Activated B cell treated with CpG ODN at 0.5 μM for 24 hours (primary cell): Measurements from ENCODE around the gene RND1. TPM values are rescaled to one million over a fixed set of nuclear protein-coding genes. Genes with fewer than 3 reads are reported as not detected.

ENCODE experiments used
- ATAC-seq: fragments of 200-7000 bp; cut with Tn5 transposase; one replicate; pipeline ENCODE4 v1.10.0; 2021; ENCODE audit warnings: low read depth, mild to moderate bottlenecking, moderate library complexity
- CTCF ChIA-PET: fragments of 350-600 bp; sonication (Branson Sonifier 250); formaldehyde crosslinking; loops from one replicate; lab custom pipeline; 2021; ENCODE audit warnings: antibody characterized with exemption; lab: Charles Lee
- POLR2A ChIA-PET: fragments of 350-600 bp; sonication (Branson Sonifier 250); formaldehyde crosslinking; loops from one replicate; lab custom pipeline; 2021; ENCODE audit warnings: antibody characterized with exemption; lab: Charles Lee
- DNase-seq: peaks from one replicate; pipeline ENCODE4 v3.0.0; 2022
- H3K27ac Mint-ChIP-seq: one replicate; pipeline ENCODE4 v1.8.0; 2020; ENCODE audit warnings: mixed read lengths
- H3K27me3 Mint-ChIP-seq: one replicate; pipeline ENCODE4 v1.8.0; 2021; ENCODE audit warnings: mixed read lengths
- H3K36me3 Mint-ChIP-seq: one replicate; pipeline ENCODE4 v1.8.0; 2021; ENCODE audit warnings: low read depth, mixed read lengths
- H3K4me1 Mint-ChIP-seq: one replicate; pipeline ENCODE4 v1.8.0; 2021; ENCODE audit warnings: mixed read lengths
- H3K4me3 Mint-ChIP-seq: one replicate; pipeline ENCODE4 v1.8.0; 2020; ENCODE audit warnings: mild to moderate bottlenecking, mixed read lengths
- H3K9me3 Mint-ChIP-seq: one replicate; pipeline ENCODE4 v1.8.0; 2020; ENCODE audit warnings: mixed read lengths
- intact Hi-C: fragments of 100-400 bp; cut with micrococcal nuclease; formaldehyde crosslinking; loops from one replicate; pipeline ENCODE4 v1.15.1; 2024
- total RNA-seq: library from RNA; stranded (reverse); gene quantifications from 2 replicates; pipeline ENCODE4 v1.2.3, GENCODE V29; 2022
- TF ChIP-seq, protein P1 (sequence below): fragments of 200-600 bp; IDR thresholded peaks from one replicate; pipeline ENCODE4 v1.8.0; 2022; ENCODE audit warnings: antibody characterized with exemption, mild to moderate bottlenecking

The RND1 gene
- total RNA-seq, 1 donor from 2014 or later = 5.9 TPM

DNA sequence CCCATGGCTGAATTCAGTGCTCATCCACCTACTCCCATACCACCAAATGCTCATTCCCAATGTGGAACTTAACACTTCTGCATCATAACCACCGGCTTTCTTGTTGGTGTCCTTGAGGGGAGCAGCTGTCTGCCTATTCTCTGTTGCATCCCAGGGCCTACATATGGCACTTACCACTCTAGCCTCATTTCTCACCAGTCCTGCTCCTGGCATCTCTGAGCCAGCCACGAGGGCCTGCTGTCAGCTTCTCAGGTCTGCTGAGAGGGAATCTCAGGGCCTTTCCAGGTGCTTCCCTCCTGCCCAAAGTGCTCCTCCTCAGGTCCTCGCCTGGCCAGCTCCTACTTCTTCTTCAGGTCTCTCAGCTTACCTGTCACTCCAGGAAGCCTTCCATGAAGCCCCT, 24.0 kb upstream of the RND1 start:
- ChIA-PET CTCF (interaction anchor here (0.6 to 8.9 kb wide), 10 partner anchors 23 to 878 kb away, joined by 3 to 207 read pairs (median 4); partner anchors contain the start of genes DDX23, FKBP11 and RND1), POLR2A (interaction anchor here (0.5 to 3.6 kb wide), 2 partner anchors 37 to 136 kb away, joined by 3 to 30 read pairs; partner anchors contain the start of gene DDX23)
- Mint-ChIP-seq H3K4me1 (no peaks in the 10 kb centered on the region), H3K27ac (no peak overlapping the region), H3K4me3 (no peak overlapping the region), H3K27me3 (peaks cover 13% of the 10 kb centered on the region), H3K36me3 (no peaks in the 10 kb centered on the region), H3K9me3 (no peaks in the 10 kb centered on the region)
- intact Hi-C loops = loop anchor here (1.0 to 5.0 kb wide), 3 partner anchors 36 to 137 kb away; no protein-coding TSS in a partner anchor
- ATAC-seq (no peak), DNase-seq (no peak)
- TF ChIP-seq, protein P1, sequence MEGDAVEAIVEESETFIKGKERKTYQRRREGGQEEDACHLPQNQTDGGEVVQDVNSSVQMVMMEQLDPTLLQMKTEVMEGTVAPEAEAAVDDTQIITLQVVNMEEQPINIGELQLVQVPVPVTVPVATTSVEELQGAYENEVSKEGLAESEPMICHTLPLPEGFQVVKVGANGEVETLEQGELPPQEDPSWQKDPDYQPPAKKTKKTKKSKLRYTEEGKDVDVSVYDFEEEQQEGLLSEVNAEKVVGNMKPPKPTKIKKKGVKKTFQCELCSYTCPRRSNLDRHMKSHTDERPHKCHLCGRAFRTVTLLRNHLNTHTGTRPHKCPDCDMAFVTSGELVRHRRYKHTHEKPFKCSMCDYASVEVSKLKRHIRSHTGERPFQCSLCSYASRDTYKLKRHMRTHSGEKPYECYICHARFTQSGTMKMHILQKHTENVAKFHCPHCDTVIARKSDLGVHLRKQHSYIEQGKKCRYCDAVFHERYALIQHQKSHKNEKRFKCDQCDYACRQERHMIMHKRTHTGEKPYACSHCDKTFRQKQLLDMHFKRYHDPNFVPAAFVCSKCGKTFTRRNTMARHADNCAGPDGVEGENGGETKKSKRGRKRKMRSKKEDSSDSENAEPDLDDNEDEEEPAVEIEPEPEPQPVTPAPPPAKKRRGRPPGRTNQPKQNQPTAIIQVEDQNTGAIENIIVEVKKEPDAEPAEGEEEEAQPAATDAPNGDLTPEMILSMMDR = no peak

- Mint-ChIP-seq H3K36me3 (no peaks in the 10 kb centered on the region), H3K27me3 (peaks cover 21% of the 10 kb centered on the region), H3K9me3 (no peaks in the 10 kb centered on the region), H3K4me1 (no peaks in the 10 kb centered on the region), H3K4me3 (no peak overlapping the region), H3K27ac (peak overlapping the region; percentile 30)
- TF ChIP-seq, protein P1 = no peak
- ChIA-PET CTCF (interaction anchor here (1.3 kb wide), 1 partner anchor 30 kb away, joined by 4 read pairs; no protein-coding TSS in a partner anchor), POLR2A (no interaction called here)
- intact Hi-C loops = no loop called here
- ATAC-seq = no peak
- no peak for DNase-seq
Observed at GRCh38 chr12:48883305-48884161, 17.9 kb upstream of the RND1 start.

GRCh38 chr12:48882972-48883304, 17.3 kb upstream of the RND1 start:
- ChIA-PET CTCF (no interaction called here), POLR2A (no interaction called here)

DNA sequence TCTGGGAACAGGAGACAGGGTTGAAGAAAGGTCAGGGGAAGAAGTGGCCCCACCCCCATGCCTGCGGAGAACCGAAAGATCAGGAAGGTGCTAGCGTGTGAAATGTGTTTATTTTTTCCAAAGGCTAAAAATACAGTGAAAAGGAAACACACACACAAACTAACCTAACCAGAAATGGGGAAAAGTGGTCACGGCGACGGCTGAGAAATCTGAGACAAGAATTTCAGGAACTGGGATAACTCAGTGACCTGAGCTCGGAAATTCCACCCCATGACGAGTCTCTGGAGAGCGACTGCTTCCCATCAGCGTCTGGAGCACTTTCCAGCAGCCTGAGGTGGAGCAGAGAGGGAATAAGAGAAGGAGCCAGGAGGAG, 16.6 kb upstream of the RND1 start:
- H3K9me3 Mint-ChIP-seq = no peaks in the 10 kb centered on the region
- ChIA-PET CTCF (interaction anchor here (0.6 kb wide), 1 partner anchor 20 kb away, joined by 3 read pairs; no protein-coding TSS in a partner anchor), POLR2A (no interaction called here)
- H3K36me3 Mint-ChIP-seq = no peaks in the 10 kb centered on the region
- no peak overlapping the region for H3K4me3 Mint-ChIP-seq
- no peak overlapping the region for H3K27ac Mint-ChIP-seq
- ATAC-seq (no peak), DNase-seq (no peak)
- intact Hi-C loops = no loop called here
- H3K27me3 Mint-ChIP-seq = peaks cover 21% of the 10 kb centered on the region
- no peaks in the 10 kb centered on the region for H3K4me1 Mint-ChIP-seq
- TF ChIP-seq, protein P1 = no peak

More at GRCh38 chr12:48882972-48883304, 17.3 kb upstream of the RND1 start:
- Mint-ChIP-seq H3K27ac (peak overlapping the region; percentile 30), H3K27me3 (peaks cover 21% of the 10 kb centered on the region), H3K4me3 (no peak overlapping the region), H3K9me3 (no peaks in the 10 kb centered on the region), H3K36me3 (no peaks in the 10 kb centered on the region), H3K4me1 (no peaks in the 10 kb centered on the region)
- TF ChIP-seq, protein P1 = no peak
- no peak for DNase-seq
- intact Hi-C loops = no loop called here
- no peak for ATAC-seq

DNA sequence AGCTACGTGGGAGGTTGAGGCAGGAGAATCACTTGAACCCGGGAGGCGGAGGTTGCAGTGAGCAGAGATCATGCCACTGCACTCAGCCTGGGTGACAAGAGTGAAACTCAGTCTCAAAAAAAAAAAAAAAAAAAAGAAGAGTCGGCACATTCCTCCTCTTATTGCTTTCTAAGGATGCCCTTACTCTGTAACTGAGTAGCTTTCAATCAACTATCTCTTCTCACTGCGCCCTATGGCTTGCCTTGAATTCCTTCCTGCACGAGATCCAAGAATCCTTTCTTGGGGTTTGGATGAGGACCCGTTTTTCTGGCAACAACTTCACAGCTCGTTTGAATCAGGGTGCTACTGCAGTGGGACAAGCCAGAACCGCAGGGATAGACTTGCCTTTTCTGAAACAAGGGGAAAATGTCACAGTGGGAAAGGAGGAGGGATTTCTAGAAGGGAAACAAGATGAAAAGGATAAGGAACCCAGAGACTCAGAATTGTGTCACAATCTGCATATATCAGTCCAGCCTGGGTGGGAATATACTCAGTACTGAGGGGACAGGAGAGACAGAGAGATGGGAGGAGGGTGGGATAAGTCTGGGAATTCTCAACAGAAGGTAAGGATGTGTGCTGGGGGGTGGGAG, 16.1 kb upstream of the RND1 start:
- no peak overlapping the region for H3K4me3 Mint-ChIP-seq
- H3K27me3 Mint-ChIP-seq = peaks cover 21% of the 10 kb centered on the region
- POLR2A ChIA-PET = interaction anchor here (1.3 kb wide), 1 partner anchor 16 kb away, joined by 4 read pairs; the partner anchor contains the start of gene RND1
- TF ChIP-seq, protein P1 = no peak
- no peaks in the 10 kb centered on the region for H3K9me3 Mint-ChIP-seq
- no peak overlapping the region for H3K27ac Mint-ChIP-seq
- H3K4me1 Mint-ChIP-seq = no peaks in the 10 kb centered on the region
- CTCF ChIA-PET = interaction anchor here (0.6 to 1.0 kb wide), 2 partner anchors 20 to 29 kb away, joined by 3 read pairs; no protein-coding TSS in a partner anchor
- H3K36me3 Mint-ChIP-seq = no peaks in the 10 kb centered on the region
- ATAC-seq = no peak
- intact Hi-C loops = no loop called here
- DNase-seq = no peak
